Left cardiac atrium (tissue), 4 donors: ENCODE results near the gene NTSR2. TPM values are rescaled to one million over a fixed set of nuclear protein-coding genes. Genes with fewer than 3 reads are reported as not detected.
"Not testable (repeated sequence)": the region's sequence is repeated elsewhere in the genome, so short reads cannot be mapped to it uniquely, and the experiment has no call there.

Experiments
- ATAC-seq, 2 donors: fragments of 200-7000 bp; cut with Tn5 transposase; one replicate each; pipeline ENCODE4 v1.9.1; 2020; ENCODE audit warnings: mild to moderate bottlenecking in 2 of 2, moderate library complexity in 2 of 2
- DNase-seq: peaks from one replicate; pipeline ENCODE4 v3.0.0-alpha.2; 2020
- intact Hi-C, 2 donors: fragments of 100-400 bp; cut with DNase I; formaldehyde crosslinking; loops; one replicate each; pipeline versions ENCODE4 v1.14.1 to v1.15.1; 2022 to 2023
- total RNA-seq, 2 donors: library from RNA; stranded (reverse); fragmentation: NEBNext Ultra II Directional; extraction: Animal tissue kit (Norgen Biotek cat#: 25700); gene quantifications; one replicate each; pipeline ENCODE4 v1.2.1, GENCODE V29; 2021
- donor health status: DM: no; HTN: yes; CAD: no.
- donor health status: DM: no; HTN: yes; CAD: no; lungs with severe emphysema.
- donor health status: DM: yes; HTN: yes; CAD: no.
- donor health status: Dilated cardiomyopathy.

NTSR2 gene
- total RNA-seq, 2 donors from 2014 or later: 0.24 TPM; not detected in 1

DNA sequence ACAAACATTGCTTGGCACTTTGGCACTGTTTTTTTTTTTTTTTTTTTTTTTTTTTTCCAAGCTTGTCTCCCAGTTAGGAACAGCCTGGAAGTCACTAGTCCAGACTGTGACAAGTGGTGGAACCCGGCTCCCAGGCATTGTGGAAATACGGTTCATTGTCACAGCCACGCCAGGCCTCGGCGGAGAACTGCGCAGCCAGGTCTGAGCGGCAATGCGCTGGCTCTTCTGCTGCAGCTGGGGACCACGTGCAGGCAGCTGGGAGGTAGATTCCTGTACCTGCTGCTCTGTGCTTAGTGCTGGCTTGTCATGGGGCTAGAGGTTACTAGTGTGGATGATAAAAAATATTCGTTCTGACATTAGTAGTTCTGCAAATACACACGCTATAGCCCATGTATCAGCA lies 5.0 kb downstream of the NTSR2 start:
- DNase-seq: no peak
- intact Hi-C loops: no loop called here
- no peak for ATAC-seq

- ATAC-seq (no peak), DNase-seq (no peak)
- intact Hi-C loops: no loop called here
Observed at GRCh38 chr2:11663427-11663826, 6.6 kb downstream of the NTSR2 start.

- DNase-seq (no peak), ATAC-seq (no peak)
- intact Hi-C loops: no loop called here
Observed at GRCh38 chr2:11662882-11663281, 7.1 kb downstream of the NTSR2 start.

- ATAC-seq (no peak), DNase-seq (no peak)
- intact Hi-C loops: no loop called here
Observed at GRCh38 chr2:11661891-11662435, 8.0 kb downstream of the NTSR2 start.

DNA sequence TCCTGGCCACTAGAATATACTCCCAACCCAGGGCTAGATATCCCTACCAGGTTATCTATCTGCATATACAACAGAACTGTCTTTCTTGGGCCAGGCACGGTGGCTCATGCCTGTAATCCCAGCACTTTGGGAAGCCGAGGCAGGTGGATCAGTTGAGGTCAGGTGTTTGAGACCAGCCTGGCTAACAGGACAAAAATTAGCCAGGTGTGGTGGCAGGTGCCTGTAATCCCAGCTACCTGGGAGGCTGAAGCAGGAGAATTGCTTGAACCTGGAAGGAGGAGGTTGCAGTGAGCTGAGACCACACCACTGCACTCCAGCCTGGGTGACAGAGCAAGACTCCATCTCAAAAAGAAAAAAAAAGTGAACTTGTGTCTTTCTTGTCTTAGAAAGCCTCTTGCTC lies 9.6 kb downstream of the NTSR2 start:
- intact Hi-C loops, ATAC-seq, DNase-seq: not testable (repeated sequence)

- ATAC-seq (no peak), DNase-seq (no peak)
- intact Hi-C loops: no loop called here
Observed at GRCh38 chr2:11659851-11660250, 10.1 kb downstream of the NTSR2 start.

GRCh38 chr2:11659115-11659475 lies 10.9 kb downstream of the NTSR2 start:
- ATAC-seq: no peak
- DNase-seq: no peak
- intact Hi-C loops: no loop called here

DNA sequence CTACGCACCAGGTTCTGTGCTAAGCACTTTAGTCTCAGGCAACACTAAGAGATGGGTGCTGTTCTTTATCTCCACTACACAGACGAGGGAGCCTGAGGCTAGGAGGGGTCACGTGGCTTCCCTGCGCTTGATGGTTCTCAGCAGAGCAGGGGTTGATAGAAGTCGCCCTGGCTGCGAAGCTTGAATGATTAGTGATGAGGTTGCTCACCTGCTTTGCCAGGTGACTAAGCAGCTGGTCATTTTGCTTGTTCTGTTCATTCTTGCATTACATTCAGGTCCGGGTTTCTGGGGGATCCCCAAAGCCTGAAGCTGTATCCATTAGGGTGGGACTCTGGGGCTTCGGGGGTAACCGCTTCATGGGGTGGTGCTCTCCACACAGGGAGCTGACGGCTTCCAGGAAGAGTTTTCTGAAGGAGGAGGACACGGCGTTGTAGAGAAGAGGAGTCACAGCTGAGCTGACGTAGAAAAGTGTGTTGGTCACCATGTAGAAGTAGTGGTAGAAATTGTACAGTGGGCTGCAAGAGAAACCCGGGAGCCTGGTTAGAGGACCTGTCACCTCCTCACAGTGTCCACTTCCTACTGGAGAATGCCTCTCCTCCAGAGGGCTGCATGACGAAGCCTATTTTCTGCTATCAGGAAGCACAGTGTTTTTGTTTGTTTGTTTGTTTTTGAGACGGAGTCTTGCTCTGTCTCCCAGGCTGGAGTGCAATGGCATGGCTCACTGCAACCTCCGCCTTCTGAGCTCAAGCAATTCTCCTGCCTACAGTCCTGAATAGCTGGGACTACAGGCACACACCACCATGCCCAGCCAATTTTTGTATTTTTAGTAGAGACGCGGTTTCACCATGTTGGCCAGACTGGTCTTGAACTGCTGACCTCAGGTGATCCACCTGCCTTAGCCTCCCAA lies 11.5 kb downstream of the NTSR2 start:
- intact Hi-C loops: no loop called here
- no peak for DNase-seq
- no peak for ATAC-seq

- DNase-seq (no peak), ATAC-seq (no peak)
- intact Hi-C loops: no loop called here
Observed at GRCh38 chr2:11657646-11658045, 12.3 kb downstream of the NTSR2 start.

DNA sequence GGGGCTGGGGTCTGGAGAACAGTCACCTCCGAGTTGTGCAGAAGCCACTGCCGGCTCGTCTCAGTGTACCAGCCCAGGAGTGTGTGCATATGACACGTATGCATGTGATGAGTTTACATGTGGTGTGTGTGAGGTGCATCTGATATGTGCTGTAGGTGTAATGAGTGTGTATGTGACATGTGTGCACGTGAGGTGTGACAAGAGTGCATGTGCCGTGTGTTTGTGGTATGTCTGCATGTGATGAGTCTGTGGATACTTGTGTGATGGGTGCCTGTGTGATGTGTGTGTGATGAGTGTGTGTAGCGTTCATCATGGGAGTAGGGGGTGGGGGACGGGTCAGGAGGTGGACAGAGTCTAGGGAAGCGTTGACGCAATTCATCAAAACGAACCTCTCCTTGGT lies 12.8 kb downstream of the NTSR2 start:
- ATAC-seq (no peak), DNase-seq (no peak)
- intact Hi-C loops: no loop called here

DNA sequence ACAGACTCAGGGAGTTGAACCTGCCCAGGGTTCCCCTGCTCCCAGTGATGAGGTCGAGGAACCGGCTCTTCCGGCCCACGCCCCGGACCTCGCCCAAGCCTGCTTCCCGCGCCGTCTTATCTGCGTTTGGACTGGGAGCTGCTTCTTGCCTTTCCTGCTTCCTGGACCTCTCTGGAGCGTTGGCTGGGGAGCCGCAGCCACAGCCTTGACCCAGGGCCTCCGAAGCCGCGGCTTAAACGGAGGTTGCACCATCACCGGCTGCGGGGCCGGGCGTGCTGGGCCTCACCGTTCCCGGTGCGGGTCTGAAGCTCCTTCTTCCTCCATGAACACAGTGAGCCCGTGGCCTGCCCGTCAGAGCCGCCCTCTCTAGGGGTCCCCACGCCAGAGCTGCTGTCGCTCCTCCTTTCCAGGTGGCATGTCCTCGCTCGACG lies 13.3 kb downstream of the NTSR2 start:
- DNase-seq (peak; percentile 47), ATAC-seq (peak in 1 of 2 donors; percentile 15)
- intact Hi-C loops: no loop called here

DNA sequence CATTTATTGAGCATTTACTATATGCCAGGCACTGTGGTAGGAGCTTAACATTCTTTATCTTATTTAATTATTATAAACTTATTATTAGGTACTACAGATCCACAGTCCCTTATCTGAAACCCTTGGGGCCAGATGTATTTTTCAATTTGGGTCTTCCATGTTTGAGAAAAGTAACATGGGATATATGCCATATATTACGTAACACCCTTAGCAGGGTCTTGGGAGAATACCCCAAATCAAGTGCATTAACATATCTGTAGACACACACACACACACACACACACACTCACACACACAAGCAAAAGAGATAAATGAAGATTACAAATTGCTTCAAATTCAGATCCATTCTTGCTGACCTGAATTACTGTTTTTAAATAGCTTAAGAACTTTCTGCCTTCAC lies 13.7 kb downstream of the NTSR2 start:
- no peak for ATAC-seq
- DNase-seq: no peak
- intact Hi-C loops: no loop called here

DNA sequence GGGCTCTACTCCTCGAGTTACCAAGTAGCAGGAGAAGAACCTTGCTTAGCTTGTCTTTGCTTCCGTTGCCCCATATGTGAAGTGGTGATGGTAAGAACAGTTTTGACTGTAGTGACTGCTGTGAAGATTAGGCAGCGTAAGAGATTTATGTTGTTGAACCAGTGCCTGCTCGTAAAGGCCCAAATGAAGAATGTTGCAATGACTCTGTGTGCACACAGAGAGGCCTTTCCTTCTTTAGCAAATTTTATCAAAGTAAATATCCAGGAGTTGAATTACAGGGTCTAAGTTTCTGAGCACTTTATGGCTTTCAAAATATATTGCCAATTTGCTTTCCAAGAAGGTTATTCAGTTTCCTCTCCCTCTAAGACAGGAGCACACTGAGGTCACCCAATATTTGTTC lies 14.5 kb downstream of the NTSR2 start:
- no peak for ATAC-seq
- no peak for DNase-seq
- intact Hi-C loops: no loop called here

- DNase-seq (no peak), ATAC-seq (no peak)
- intact Hi-C loops: no loop called here
Observed at GRCh38 chr2:11652553-11652952, 17.4 kb downstream of the NTSR2 start.

GRCh38 chr2:11651856-11652548 lies 18.0 kb downstream of the NTSR2 start:
- intact Hi-C loops: no loop called here
- DNase-seq (no peak), ATAC-seq (no peak)

GRCh38 chr2:11649093-11649492 lies 20.9 kb downstream of the NTSR2 start:
- intact Hi-C loops: no loop called here
- no peak for DNase-seq
- ATAC-seq: no peak

DNA sequence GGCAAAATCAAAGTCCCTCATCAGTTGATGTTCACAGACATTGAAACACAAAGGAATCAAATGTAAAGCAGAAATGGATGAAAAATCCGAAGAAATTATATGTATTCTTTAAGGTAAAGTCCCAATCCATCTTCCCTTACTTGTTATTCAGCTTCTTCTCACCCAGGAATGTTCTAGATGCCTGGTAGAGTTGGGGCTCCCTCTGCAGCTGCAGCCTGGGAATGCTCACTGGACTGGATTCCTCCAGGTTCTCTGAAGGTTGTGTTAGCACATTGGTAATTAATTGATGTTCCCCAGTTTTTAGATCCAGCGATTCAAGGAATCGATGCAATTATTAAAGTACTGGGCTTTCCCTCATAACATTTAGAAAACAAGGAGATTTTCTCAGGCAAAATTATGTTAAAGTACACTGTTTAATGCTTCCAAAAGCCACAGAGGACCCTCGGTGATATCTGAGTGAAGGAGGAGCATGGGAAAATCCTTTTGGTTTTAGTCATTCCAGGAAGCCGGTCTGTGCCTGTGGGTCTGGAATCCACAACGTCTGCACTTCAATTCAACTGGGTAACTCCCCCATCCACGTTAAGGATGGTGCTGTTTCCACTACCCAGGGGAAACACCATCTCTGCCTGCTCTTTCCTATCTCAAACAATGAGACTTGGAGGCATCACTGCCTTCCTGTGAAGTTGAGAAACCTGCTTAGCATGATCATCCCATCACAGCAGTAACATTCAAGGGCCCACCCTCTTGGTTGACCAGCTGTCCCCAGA lies 22.0 kb downstream of the NTSR2 start:
- DNase-seq (no peak), ATAC-seq (peak in 1 of 2 donors; percentile 61)
- intact Hi-C loops: no loop called here

DNA sequence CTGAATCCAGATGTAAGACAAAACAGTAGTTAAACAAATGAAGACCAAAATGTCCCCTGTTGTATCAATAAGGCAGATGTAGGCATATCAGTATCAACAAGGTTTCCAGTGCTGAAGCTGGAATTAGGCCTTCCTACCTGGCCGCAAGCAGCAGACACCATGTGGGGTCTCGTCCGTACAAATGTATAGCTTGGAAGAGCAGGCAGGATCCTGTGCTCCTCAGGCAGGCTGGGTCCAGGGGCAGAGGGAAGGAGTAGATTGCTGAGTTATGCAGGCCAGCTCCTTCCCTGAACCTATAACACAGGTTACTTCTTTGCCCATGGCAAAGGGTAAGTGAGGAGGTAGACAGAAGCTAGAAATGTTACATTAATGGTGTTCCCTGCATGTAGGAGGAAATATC lies 23.5 kb downstream of the NTSR2 start:
- intact Hi-C loops: no loop called here
- no peak for ATAC-seq
- DNase-seq: no peak

DNA sequence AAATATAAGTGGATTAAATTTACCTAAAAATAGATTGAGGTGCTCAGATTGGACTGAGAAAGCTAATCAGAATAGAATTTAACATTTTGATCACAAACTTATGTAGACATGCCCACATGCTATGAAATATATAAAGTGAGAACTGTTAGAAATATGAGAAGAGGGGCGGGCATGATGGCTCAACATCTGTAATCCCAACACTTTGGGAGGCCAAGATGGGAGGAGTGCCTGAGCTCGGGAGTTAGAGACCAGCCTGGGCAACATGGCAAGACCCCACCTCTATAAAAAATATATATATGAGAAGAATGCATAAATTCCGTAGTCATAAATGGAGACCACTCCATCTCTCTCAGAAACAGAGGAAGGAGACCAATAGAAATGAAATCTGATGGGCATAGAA lies 25.7 kb downstream of the NTSR2 start:
- DNase-seq (no peak), ATAC-seq (no peak)
- intact Hi-C loops: no loop called here

GRCh38 chr2:11642972-11643371 lies 27.0 kb downstream of the NTSR2 start:
- intact Hi-C loops: no loop called here
- no peak for DNase-seq
- ATAC-seq: no peak
